NB4 (cell line): ENCODE measurements around the gene STUM.

Source experiments
- POLR2A ChIP-seq: IDR thresholded peaks from 2 replicates; pipeline ENCODE4 v1.6.1; 2011; ENCODE audit warnings: mild to moderate bottlenecking; ENCODE audit not compliant: insufficient read length; ENCODE audit errors: extremely low read depth
- TF ChIP-seq, protein P1 (sequence below): IDR thresholded peaks from one replicate; pipeline ENCODE4 v1.5.1; 2012; ENCODE audit warnings: low read depth, low read length
- TF ChIP-seq, protein P2 (sequence below): IDR thresholded peaks from 2 replicates; pipeline ENCODE4 v1.6.1; 2011; ENCODE audit warnings: low read depth, low read length

DNA sequence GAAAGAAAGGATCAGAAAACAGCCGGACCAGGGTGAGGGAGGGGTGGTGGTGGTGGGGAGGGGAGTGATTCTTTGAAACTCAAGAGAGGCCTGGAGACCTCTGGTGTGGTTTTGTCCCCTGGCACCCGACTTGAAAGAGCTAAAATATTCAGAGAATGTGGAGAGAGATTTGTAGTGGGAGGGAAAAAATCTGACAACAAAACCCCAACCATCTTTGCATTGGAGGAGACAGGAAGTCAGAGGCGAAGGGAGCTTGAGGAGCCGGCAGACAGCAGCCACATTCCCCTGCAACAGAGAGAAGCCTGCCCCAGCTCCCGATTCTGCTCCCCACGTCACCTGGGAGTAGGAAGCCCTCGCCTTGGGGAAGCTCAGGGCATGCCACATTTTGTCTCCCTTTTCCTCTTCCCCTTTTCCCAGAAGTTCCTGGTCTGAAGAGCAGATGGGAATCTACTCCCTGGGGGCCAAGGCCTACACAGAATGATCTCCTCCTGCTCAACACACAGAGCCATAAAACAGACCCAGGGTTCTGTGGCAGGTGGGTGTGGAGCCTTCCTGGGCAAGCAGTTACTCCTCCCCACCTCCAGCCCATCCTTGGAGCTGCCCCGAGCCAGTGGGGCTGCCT lies 105.6 kb downstream of the STUM start:
- TF ChIP-seq POLR2A: no peak
- TF ChIP-seq, protein P1, sequence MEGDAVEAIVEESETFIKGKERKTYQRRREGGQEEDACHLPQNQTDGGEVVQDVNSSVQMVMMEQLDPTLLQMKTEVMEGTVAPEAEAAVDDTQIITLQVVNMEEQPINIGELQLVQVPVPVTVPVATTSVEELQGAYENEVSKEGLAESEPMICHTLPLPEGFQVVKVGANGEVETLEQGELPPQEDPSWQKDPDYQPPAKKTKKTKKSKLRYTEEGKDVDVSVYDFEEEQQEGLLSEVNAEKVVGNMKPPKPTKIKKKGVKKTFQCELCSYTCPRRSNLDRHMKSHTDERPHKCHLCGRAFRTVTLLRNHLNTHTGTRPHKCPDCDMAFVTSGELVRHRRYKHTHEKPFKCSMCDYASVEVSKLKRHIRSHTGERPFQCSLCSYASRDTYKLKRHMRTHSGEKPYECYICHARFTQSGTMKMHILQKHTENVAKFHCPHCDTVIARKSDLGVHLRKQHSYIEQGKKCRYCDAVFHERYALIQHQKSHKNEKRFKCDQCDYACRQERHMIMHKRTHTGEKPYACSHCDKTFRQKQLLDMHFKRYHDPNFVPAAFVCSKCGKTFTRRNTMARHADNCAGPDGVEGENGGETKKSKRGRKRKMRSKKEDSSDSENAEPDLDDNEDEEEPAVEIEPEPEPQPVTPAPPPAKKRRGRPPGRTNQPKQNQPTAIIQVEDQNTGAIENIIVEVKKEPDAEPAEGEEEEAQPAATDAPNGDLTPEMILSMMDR: no peak
- TF ChIP-seq, protein P2, sequence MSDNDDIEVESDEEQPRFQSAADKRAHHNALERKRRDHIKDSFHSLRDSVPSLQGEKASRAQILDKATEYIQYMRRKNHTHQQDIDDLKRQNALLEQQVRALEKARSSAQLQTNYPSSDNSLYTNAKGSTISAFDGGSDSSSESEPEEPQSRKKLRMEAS: no peak
